GM19438 (cell line): ENCODE data around the gene MYRF.

Source experiments
- ATAC-seq: cut with Tn5 transposase; IDR thresholded peaks from one replicate; pipeline ENCODE4 v1.9.1; 2021; ENCODE audit warnings: low read depth; ENCODE audit not compliant: unreplicated experiment

Gene MYRF

GRCh38 chr11:61814958-61815789, 62.7 kb downstream of the MYRF start:
- peak; percentile 56 for ATAC-seq

GRCh38 chr11:61815790-61816735, 63.6 kb downstream of the MYRF start:
- ATAC-seq = peak; percentile 29

- peak; percentile 49 for ATAC-seq
Measured at GRCh38 chr11:61816736-61817455, 64.5 kb downstream of the MYRF start, which contains the start of gene FADS1. TSS of gene FADS1 (minus strand) at chr11:61817003. CDS start at chr11:61816929, 74 bp downstream.

- ATAC-seq = no peak
Measured at GRCh38 chr11:61817471-61818202, 65.2 kb downstream of the MYRF start.

- ATAC-seq = no peak
Measured at GRCh38 chr11:61820174-61820573, 67.7 kb downstream of the MYRF start.

- no peak for ATAC-seq
Measured at GRCh38 chr11:61826930-61827570, 74.6 kb downstream of the MYRF start.

GRCh38 chr11:61827571-61828378, 75.3 kb downstream of the MYRF start, which contains the start of gene FADS2:
TSS of gene FADS2 (plus strand) at chr11:61828300. CDS start at chr11:61828391, 91 bp downstream.
- ATAC-seq = peak; percentile 71

GRCh38 chr11:61828379-61828628, 75.9 kb downstream of the MYRF start:
- peak; percentile 1 for ATAC-seq

GRCh38 chr11:61828629-61829407, 76.4 kb downstream of the MYRF start:
- no peak for ATAC-seq

GRCh38 chr11:61829806-61830205, 77.4 kb downstream of the MYRF start:
- no peak for ATAC-seq

GRCh38 chr11:61830237-61831105, 78.0 kb downstream of the MYRF start:
- no peak for ATAC-seq

- no peak for ATAC-seq
Measured at GRCh38 chr11:61832207-61832606, 79.8 kb downstream of the MYRF start.

GRCh38 chr11:61832754-61833153, 80.3 kb downstream of the MYRF start:
- no peak for ATAC-seq

- no peak for ATAC-seq
Measured at GRCh38 chr11:61833471-61833870, 81.0 kb downstream of the MYRF start.

- ATAC-seq = no peak
Measured at GRCh38 chr11:61833926-61834277, 81.5 kb downstream of the MYRF start.

GRCh38 chr11:61834278-61835048, 82.0 kb downstream of the MYRF start:
- ATAC-seq = peak; percentile 83
